Colonic mucosa (tissue), 4 donors: ENCODE results near the gene JDP2. TPM values are rescaled to one million over a fixed set of nuclear protein-coding genes. Genes with fewer than 3 reads are reported as not detected.

Experiments
- DNase-seq: peaks from one replicate; pipeline ENCODE4 v3.0.0-alpha.2; 2020
- H3K27ac ChIP-seq: fragments of 200-600 bp; one replicate; pipeline ENCODE4 v1.8.0; 2021
- H3K27me3 ChIP-seq: fragments of 200-600 bp; one replicate; pipeline ENCODE4 v1.8.0; 2021
- H3K36me3 ChIP-seq: fragments of 200-600 bp; one replicate; pipeline ENCODE4 v1.8.0; 2021
- H3K4me1 ChIP-seq: fragments of 200-600 bp; one replicate; pipeline ENCODE4 v1.8.0; 2021; ENCODE audit warnings: mild to moderate bottlenecking
- H3K4me3 ChIP-seq: fragments of 200-600 bp; one replicate; pipeline ENCODE4 v1.8.0; 2021
- H3K9ac ChIP-seq, 2 donors: one replicate each; pipeline ENCODE4 v1.7.0; 2013; ENCODE audit warnings: control low read depth in 2 of 2, low read depth in 2 of 2, low read length in 2 of 2
- H3K9me3 ChIP-seq: fragments of 200-600 bp; one replicate; pipeline ENCODE4 v1.8.0; 2021
- CTCF ChIP-seq: fragments of 200-600 bp; IDR thresholded peaks from one replicate; pipeline ENCODE4 v1.8.0; 2022; ENCODE audit warnings: antibody characterized with exemption, mild to moderate bottlenecking
- intact Hi-C: fragments of 100-400 bp; cut with DNase I; formaldehyde crosslinking; loops from one replicate; pipeline ENCODE4 v1.14.1; 2022
- total RNA-seq, 2 donors: library from RNA; stranded (reverse); fragmentation: NEBNext Ultra II Directional in 1 of 2; extraction: Animal tissue kit (Norgen Biotek cat#: 25700) in 1 of 2; gene quantifications; one replicate each; pipeline ENCODE4 v1.2.1, GENCODE V29; 2021
- donor health status: healthy.
- donor health status: DM: no; HTN: no; CAD: no.
- donor health status: DM: no; HTN: no; CAD: no.

Gene JDP2
- total RNA-seq, 2 donors from 2014 or later: 19.4 to 37.1 TPM

GRCh38 chr14:75442166-75442565 is 14.3 kb downstream of the JDP2 start:
- no peaks in the 10 kb centered on the region for H3K36me3 ChIP-seq
- no peak overlapping the region for H3K27ac ChIP-seq

GRCh38 chr14:75442642-75443041 is 14.8 kb downstream of the JDP2 start:
- H3K4me1 ChIP-seq: no peaks in the 10 kb centered on the region
- no peak for DNase-seq
- H3K27ac ChIP-seq: no peak overlapping the region
- no peaks in the 10 kb centered on the region for H3K9me3 ChIP-seq
- H3K27me3 ChIP-seq: no peaks in the 10 kb centered on the region
- no peak overlapping the region for H3K4me3 ChIP-seq
- no peaks in the 10 kb centered on the region for H3K36me3 ChIP-seq
- intact Hi-C loops: no loop called here
- no peak overlapping the region for H3K9ac ChIP-seq
- TF ChIP-seq CTCF: no peak

More at GRCh38 chr14:75442166-75442565, 14.3 kb downstream of the JDP2 start:
- Histone ChIP-seq H3K9ac (no peak overlapping the region), H3K9me3 (no peaks in the 10 kb centered on the region), H3K27me3 (no peaks in the 10 kb centered on the region), H3K4me3 (no peak overlapping the region), H3K4me1 (no peaks in the 10 kb centered on the region)
- TF ChIP-seq CTCF: no peak
- intact Hi-C loops: no loop called here
- no peak for DNase-seq

GRCh38 chr14:75443203-75443969 is 15.6 kb downstream of the JDP2 start:
- Histone ChIP-seq H3K9ac (no peak overlapping the region), H3K27me3 (no peaks in the 10 kb centered on the region), H3K4me1 (no peaks in the 10 kb centered on the region), H3K4me3 (no peak overlapping the region), H3K9me3 (no peaks in the 10 kb centered on the region), H3K36me3 (no peaks in the 10 kb centered on the region), H3K27ac (no peak overlapping the region)
- no peak for DNase-seq
- intact Hi-C loops: no loop called here
- no peak for TF ChIP-seq CTCF

- no peaks in the 10 kb centered on the region for H3K9me3 ChIP-seq
- H3K4me3 ChIP-seq: no peak overlapping the region
- no peak overlapping the region for H3K9ac ChIP-seq
- peaks cover 9% of the 10 kb centered on the region for H3K4me1 ChIP-seq
- TF ChIP-seq CTCF: no peak
- DNase-seq: no peak
- intact Hi-C loops: no loop called here
- H3K27me3 ChIP-seq: no peaks in the 10 kb centered on the region
- no peaks in the 10 kb centered on the region for H3K36me3 ChIP-seq
- no peak overlapping the region for H3K27ac ChIP-seq
These were observed 17.4 kb downstream of the JDP2 start for GRCh38 chr14:75445236-75445635.

GRCh38 chr14:75445963-75446362 is 18.1 kb downstream of the JDP2 start:
- no peaks in the 10 kb centered on the region for H3K27me3 ChIP-seq
- TF ChIP-seq CTCF: no peak
- DNase-seq: no peak

More at GRCh38 chr14:75445963-75446362, 18.1 kb downstream of the JDP2 start:
- intact Hi-C loops: no loop called here
- no peak overlapping the region for H3K27ac ChIP-seq
- H3K36me3 ChIP-seq: no peaks in the 10 kb centered on the region
- H3K9me3 ChIP-seq: no peaks in the 10 kb centered on the region
- H3K4me1 ChIP-seq: peaks cover 14% of the 10 kb centered on the region
- no peak overlapping the region for H3K4me3 ChIP-seq
- H3K9ac ChIP-seq: no peak overlapping the region
